HL-60 (cell line): ENCODE results near the gene TMEM183A.

Source experiments
- CTCF ChIP-seq: IDR thresholded peaks from one replicate; pipeline ENCODE4 v1.5.1; 2011; ENCODE audit warnings: low read length, control low read depth, inconsistent platforms; ENCODE audit not compliant: insufficient read depth
- GABPA ChIP-seq: IDR thresholded peaks from 2 replicates; pipeline ENCODE4 v1.6.1; 2012; ENCODE audit warnings: low read depth
- POLR2AphosphoS5 ChIP-seq: IDR thresholded peaks from 2 replicates; pipeline ENCODE4 v1.6.1; 2012; ENCODE audit warnings: low read depth
- REST ChIP-seq: IDR thresholded peaks from 2 replicates; pipeline ENCODE4 v1.6.1; 2012; ENCODE audit warnings: low read depth; ENCODE audit not compliant: insufficient replicate concordance
- SPI1 ChIP-seq: IDR thresholded peaks from 2 replicates; pipeline ENCODE4 v1.6.1; 2012; ENCODE audit warnings: low read depth, mild to moderate bottlenecking, borderline replicate concordance

GRCh38 chr1:203034422-203035110 is 27.4 kb downstream of the TMEM183A start:
- TF ChIP-seq REST (no peak), CTCF (no peak), GABPA (no peak), POLR2AphosphoS5 (no peak), SPI1 (no peak)
